Subcutaneous adipose tissue (tissue), 4 donors: ENCODE results near the gene RAB40A. TPM values are rescaled to one million over a fixed set of nuclear protein-coding genes. Genes with fewer than 3 reads are reported as not detected.

Experiments
- CTCF ChIP-seq: fragments of 450-650 bp; IDR thresholded peaks from one replicate; pipeline ENCODE4 v1.5.1; 2016; ENCODE audit warnings: low read depth, mild to moderate bottlenecking, control low read depth, antibody characterized with exemption, moderate library complexity
- total RNA-seq, 4 donors: library from RNA; depleted of rRNA; stranded (reverse); fragments of >200 nt; gene quantifications; one replicate each; pipeline ENCODE4 v1.1.0, GENCODE V29; 2016

RAB40A gene
- total RNA-seq, 4 donors from 2014 or later, result 0.22 to 1.5 (median 0.50) TPM

DNA sequence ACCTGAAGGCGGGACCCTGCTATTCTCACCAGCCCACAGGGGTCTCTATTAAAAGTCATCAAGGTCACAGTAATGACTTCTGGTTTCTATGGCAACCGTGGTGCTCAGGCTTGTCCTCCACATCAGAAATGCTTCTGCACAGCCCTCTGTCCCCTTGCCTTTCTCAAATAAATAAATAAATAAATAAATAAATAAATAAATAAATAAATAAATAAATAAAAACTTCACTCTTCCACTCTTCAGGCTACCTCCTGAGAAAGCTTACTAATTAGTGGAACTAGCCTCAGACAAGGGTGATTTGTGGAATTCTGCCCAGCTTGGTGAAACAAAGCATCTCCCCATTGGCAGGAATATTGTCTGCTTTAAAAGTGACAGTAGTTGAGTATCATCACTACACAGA, 5.5 kb upstream of the RAB40A start:
- TF ChIP-seq CTCF, result no peak

GRCh38 chrX:103523605-103524004, 4.3 kb upstream of the RAB40A start:
- TF ChIP-seq CTCF, result no peak

DNA sequence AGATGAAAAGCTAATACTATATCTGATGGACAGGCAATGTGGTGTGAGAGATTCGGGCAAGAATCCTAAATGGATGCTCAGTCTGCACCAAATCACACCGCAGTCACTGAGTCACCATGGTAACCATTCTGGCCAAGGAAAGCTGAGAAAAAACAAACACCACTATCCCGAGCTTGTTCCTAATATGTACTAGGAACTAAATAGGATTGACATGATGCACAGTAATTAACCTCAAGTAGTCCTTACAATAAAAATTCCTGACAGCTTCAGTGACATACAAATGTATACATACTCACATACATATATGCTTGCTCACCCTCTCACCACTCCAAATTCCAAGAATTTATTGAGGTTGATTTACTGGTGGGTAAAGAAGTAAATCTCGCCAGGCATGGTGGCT, 1.1 kb upstream of the RAB40A start:
- no peak for TF ChIP-seq CTCF

- no peak for TF ChIP-seq CTCF
Observed at GRCh38 chrX:103518571-103518970, 718 bp downstream of the RAB40A start.

DNA sequence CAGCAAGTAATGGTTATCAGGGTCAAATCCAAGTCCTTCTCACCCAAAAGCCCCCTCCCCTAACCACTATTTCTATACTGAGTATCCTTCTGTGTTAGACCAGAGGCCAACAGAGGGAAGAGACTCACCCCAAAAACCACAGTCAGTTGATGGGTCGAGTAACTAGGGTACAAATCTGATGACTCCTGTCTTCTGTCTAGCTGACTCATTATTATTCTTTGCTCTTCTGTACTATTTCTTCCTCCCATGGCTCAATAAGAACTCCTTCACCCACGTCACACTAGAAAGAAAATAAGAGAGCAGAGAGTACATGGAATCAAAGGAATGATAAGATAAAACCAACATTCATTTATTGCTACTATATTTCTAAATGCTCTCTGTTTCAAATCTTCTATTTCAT, 2.0 kb downstream of the RAB40A start:
- no peak for TF ChIP-seq CTCF

DNA sequence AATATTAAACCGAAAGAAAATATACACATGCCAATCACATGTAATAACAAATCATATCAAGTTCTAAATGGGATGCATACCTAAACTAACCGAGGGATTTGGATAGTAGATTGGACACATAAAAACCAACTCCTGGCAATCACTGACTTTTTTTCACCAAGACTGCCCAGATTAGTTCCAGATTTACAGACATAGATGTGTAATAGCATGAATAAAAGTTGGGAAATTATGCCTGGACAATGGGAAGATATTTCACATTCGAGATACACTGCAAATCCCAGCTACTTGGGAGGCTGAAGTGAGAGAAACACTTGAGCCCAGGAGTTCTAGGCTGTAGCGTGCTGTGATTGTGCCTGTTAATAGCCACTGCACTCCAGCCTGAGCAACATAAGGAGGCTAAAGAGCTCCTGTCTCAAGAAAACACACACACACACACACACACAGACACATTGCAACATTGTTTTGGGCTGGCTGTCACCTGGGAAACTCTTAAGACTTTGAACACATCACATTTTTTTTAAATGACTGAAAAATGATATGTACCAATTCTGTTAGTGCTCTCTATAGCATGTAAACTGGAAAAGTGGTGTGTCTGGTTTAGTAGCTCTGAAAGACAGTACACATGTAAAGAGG, 5.7 kb downstream of the RAB40A start:
- no peak for TF ChIP-seq CTCF

DNA sequence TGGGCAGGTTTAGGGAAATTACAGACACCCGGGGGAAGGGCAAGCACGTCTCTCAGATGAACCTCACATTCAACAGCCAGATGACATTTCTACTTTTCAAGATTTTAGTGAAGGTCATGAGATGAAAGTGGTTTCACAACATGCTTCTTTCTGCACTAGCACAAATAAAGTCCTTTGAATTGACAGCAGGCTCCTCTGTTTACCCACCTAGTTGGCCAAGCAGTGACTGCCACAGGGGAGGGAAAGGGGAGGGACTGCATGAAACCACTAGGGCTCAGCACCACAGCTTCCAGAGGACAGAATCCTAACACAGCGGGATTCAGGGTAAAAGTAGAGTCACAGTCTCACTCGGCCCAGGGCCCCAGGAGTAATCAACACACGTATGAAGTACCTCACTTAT, 6.2 kb downstream of the RAB40A start:
- no peak for TF ChIP-seq CTCF

- no peak for TF ChIP-seq CTCF
Observed at GRCh38 chrX:103510031-103510430, 9.3 kb downstream of the RAB40A start.
